OCI-LY1 (cell line): Measurements from ENCODE around the gene KRT84.

Source experiments
- H2AFZ ChIP-seq: fragments of 200-600 bp; sonication (generic), shearing (Covaris generic); 2 replicates; pipeline ENCODE4 v1.6.0; 2014; ENCODE audit warnings: antibody characterized with exemption, mild to moderate bottlenecking, low read length
- H3F3A ChIP-seq: fragments of 200-600 bp; sonication (generic), shearing (Covaris generic); 2 replicates; pipeline ENCODE4 v1.6.0; 2014; ENCODE audit warnings: mild to moderate bottlenecking, antibody characterized with exemption, low read length, moderate library complexity; ENCODE audit not compliant: insufficient read depth
- H3K27ac ChIP-seq: fragments of 200-600 bp; sonication (generic); 2 replicates; pipeline ENCODE4 v1.5.1; 2014; ENCODE audit warnings: low read length, mixed run types, mild to moderate bottlenecking, low read depth; ENCODE audit not compliant: poor library complexity, severe bottlenecking
- H3K27me3 ChIP-seq: fragments of 200-600 bp; sonication (generic); 2 replicates; pipeline ENCODE4 v1.6.0; 2014; ENCODE audit warnings: antibody characterized with exemption, mild to moderate bottlenecking, low read length, moderate library complexity; ENCODE audit not compliant: insufficient read depth
- H3K36me3 ChIP-seq: fragments of 200-600 bp; sonication (generic); 2 replicates; pipeline ENCODE4 v1.6.1; 2014; ENCODE audit warnings: mild to moderate bottlenecking, antibody characterized with exemption, low read length, moderate library complexity, mixed read lengths; ENCODE audit not compliant: insufficient read depth
- H3K4me1 ChIP-seq: fragments of 200-600 bp; sonication (generic); 2 replicates; pipeline ENCODE4 v1.5.1; 2014; ENCODE audit warnings: mild to moderate bottlenecking, low read length, moderate library complexity; ENCODE audit not compliant: insufficient read depth, severe bottlenecking
- H3K4me2 ChIP-seq: fragments of 200-600 bp; sonication (generic), shearing (Covaris generic); 2 replicates; pipeline ENCODE4 v1.6.1; 2014; ENCODE audit warnings: low read length
- H3K4me3 ChIP-seq: fragments of 200-600 bp; sonication (generic); 2 replicates; pipeline ENCODE4 v1.5.1; 2014; ENCODE audit warnings: low read length, low read depth, mild to moderate bottlenecking, mixed read lengths; ENCODE audit not compliant: poor library complexity, severe bottlenecking
- H3K79me2 ChIP-seq: fragments of 200-600 bp; shearing (Covaris generic); 2 replicates; pipeline ENCODE4 v1.6.1; 2016; ENCODE audit warnings: mixed run types, low read length, mixed read lengths; ENCODE audit not compliant: insufficient read depth
- H3K9ac ChIP-seq: fragments of 200-600 bp; sonication (generic), shearing (Covaris generic); 2 replicates; pipeline ENCODE4 v1.6.1; 2014; ENCODE audit warnings: mild to moderate bottlenecking, low read length, mixed read lengths
- H3K9me2 ChIP-seq: fragments of 200-600 bp; sonication (generic), shearing (Covaris generic); 2 replicates; pipeline ENCODE4 v1.6.1; 2014; ENCODE audit warnings: low read depth, mild to moderate bottlenecking, low read length, mixed read lengths
- H3K9me3 ChIP-seq: fragments of 200-600 bp; shearing (Covaris generic); 2 replicates; pipeline ENCODE4 v1.6.1; 2014; ENCODE audit warnings: low read length, mixed read lengths
- H4K20me1 ChIP-seq: fragments of 200-600 bp; sonication (generic), shearing (Covaris generic); 2 replicates; pipeline ENCODE4 v1.6.0; 2016; ENCODE audit warnings: mild to moderate bottlenecking, low read length; ENCODE audit not compliant: insufficient read depth
- EZH2 ChIP-seq: fragments of 200-600 bp; sonication (generic), shearing (Covaris generic); IDR thresholded peaks from 2 replicates; pipeline ENCODE4 v1.8.0; 2017; ENCODE audit warnings: borderline replicate concordance, mixed run types, mild to moderate bottlenecking, antibody characterized with exemption, low read length, moderate library complexity, mixed read lengths
- TF ChIP-seq, protein P1 (sequence below): fragments of 200-600 bp; sonication (generic), shearing (Covaris generic); IDR thresholded peaks from 2 replicates; pipeline ENCODE4 v1.5.1; 2017; ENCODE audit warnings: mild to moderate bottlenecking, antibody characterized with exemption, low read length, moderate library complexity, mixed read lengths

Gene KRT84

DNA sequence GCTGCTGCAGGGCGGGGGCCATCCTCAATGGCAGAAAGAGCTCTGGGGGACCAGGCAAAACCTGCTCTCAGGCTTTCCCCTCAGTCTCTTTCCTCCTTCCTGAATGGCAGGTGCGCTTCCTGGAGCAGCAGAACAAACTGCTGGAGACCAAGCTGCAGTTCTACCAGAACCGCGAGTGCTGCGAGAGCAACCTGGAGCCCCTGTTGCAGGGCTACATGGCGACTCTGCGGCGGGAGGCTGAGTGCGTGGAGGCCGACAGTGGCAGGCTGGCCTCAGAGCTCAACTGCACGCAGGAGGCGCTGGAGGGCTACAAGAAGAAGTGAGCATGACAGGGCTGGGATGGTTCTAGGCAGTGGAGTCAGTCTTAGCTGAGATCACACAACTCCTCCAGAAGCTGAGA is 41.3 kb downstream of the KRT84 start:
- TF ChIP-seq EZH2: no peak
- TF ChIP-seq, protein P1, sequence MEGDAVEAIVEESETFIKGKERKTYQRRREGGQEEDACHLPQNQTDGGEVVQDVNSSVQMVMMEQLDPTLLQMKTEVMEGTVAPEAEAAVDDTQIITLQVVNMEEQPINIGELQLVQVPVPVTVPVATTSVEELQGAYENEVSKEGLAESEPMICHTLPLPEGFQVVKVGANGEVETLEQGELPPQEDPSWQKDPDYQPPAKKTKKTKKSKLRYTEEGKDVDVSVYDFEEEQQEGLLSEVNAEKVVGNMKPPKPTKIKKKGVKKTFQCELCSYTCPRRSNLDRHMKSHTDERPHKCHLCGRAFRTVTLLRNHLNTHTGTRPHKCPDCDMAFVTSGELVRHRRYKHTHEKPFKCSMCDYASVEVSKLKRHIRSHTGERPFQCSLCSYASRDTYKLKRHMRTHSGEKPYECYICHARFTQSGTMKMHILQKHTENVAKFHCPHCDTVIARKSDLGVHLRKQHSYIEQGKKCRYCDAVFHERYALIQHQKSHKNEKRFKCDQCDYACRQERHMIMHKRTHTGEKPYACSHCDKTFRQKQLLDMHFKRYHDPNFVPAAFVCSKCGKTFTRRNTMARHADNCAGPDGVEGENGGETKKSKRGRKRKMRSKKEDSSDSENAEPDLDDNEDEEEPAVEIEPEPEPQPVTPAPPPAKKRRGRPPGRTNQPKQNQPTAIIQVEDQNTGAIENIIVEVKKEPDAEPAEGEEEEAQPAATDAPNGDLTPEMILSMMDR: no peak; the same call in 1 of the 2 replicates
- Histone ChIP-seq H4K20me1 (no peaks in the 10 kb centered on the region), H3K79me2 (no peaks in the 10 kb centered on the region), H3K9me2 (no peaks in the 10 kb centered on the region), H3K4me3 (no peak overlapping the region), H3K4me2 (no peak overlapping the region), H3F3A (no peaks in the 10 kb centered on the region), H3K9ac (no peak overlapping the region), H3K27ac (no peak overlapping the region), H3K27me3 (peaks cover 14% of the 10 kb centered on the region; the same call in 1 of the 2 replicates), H3K9me3 (no peaks in the 10 kb centered on the region), H3K4me1 (no peaks in the 10 kb centered on the region), H2AFZ (no peak overlapping the region), H3K36me3 (no peaks in the 10 kb centered on the region)

DNA sequence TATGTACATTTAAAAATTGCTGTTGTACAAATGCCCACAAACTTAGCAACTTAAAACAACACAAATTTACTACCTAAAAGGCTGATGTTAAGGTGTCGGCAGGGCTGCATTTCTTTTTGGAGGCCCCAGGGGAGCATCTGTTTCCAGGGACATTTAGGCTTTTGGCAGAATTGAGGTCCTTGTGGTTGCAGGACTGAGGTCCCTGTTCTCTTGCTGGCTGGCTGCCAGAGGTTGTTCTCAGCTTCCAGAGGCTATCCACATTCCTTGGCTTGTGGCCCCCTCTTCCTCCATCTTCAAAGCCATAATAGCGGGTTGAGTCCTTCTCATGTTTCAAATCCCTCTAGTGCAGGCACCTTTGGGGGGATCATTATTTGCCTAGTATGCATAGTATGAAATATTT is 41.9 kb downstream of the KRT84 start:
- Histone ChIP-seq H3K36me3 (no peaks in the 10 kb centered on the region), H3F3A (no peaks in the 10 kb centered on the region), H3K4me2 (no peak overlapping the region), H4K20me1 (no peaks in the 10 kb centered on the region), H3K9me2 (no peaks in the 10 kb centered on the region), H3K9me3 (no peaks in the 10 kb centered on the region), H3K27me3 (peaks cover 14% of the 10 kb centered on the region; the same call in 1 of the 2 replicates), H3K4me1 (no peaks in the 10 kb centered on the region), H3K4me3 (no peak overlapping the region), H3K27ac (no peak overlapping the region), H2AFZ (no peak overlapping the region), H3K9ac (no peak overlapping the region), H3K79me2 (no peaks in the 10 kb centered on the region)
- TF ChIP-seq, protein P1: no peak
- TF ChIP-seq EZH2: no peak

DNA sequence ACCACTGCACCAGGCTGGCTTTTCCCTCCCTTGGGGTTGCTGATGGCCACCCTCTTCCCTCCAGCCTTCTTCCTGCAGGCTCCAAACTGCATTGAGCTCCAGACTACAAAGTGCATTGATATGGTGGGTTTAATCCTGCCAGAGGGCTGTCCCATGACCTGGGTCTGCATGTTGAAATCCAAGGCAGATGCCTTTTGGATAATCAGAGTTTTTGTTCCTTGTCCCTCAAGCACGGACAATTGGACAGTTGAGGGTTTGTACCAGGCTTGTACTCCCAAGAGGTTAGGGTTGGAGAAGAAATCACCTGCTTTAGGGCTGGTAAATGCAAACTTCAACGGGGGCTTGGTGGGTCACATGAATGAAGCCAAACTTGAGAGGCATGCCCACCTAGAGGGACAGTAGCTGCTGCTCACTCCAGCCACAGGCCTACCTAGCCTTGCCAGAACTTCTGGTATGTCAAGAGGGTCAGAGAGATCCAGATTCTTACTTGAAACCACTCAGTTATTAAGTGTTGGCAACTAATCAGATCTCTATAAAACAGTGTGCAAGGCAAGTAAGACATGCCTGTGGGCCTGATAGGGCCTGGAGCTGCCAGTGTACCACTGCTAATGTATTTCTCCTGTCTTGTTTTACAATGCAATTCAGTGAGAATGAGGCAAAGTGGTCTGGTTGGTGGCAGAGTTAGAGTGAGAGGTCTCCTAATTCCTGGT is 42.5 kb downstream of the KRT84 start:
- TF ChIP-seq EZH2: no peak
- TF ChIP-seq, protein P1: no peak
- H3K9me2 ChIP-seq: no peaks in the 10 kb centered on the region
- H3K4me2 ChIP-seq: no peak overlapping the region
- H3K4me3 ChIP-seq: no peak overlapping the region
- peaks cover 15% of the 10 kb centered on the region; the same call in 1 of the 2 replicates for H3K27me3 ChIP-seq
- H3K79me2 ChIP-seq: no peaks in the 10 kb centered on the region
- H3K9ac ChIP-seq: no peak overlapping the region
- no peak overlapping the region for H2AFZ ChIP-seq
- no peak overlapping the region for H3K27ac ChIP-seq
- H3F3A ChIP-seq: no peaks in the 10 kb centered on the region
- H3K36me3 ChIP-seq: no peaks in the 10 kb centered on the region
- no peaks in the 10 kb centered on the region for H4K20me1 ChIP-seq
- H3K9me3 ChIP-seq: no peaks in the 10 kb centered on the region
- no peaks in the 10 kb centered on the region for H3K4me1 ChIP-seq
